B cell (primary cell): ENCODE data around the gene ANKLE1.

Source experiments
- CTCF ChIP-seq: fragments of 200-600 bp; IDR thresholded peaks from one replicate; pipeline ENCODE4 v1.8.0; 2022; ENCODE audit warnings: antibody characterized with exemption, mild to moderate bottlenecking
- EZH2 ChIP-seq: IDR thresholded peaks from 2 replicates; pipeline ENCODE4 v1.6.1; 2012; ENCODE audit warnings: borderline replicate concordance, low read depth, mild to moderate bottlenecking, moderate library complexity, low read length; ENCODE audit not compliant: insufficient read depth, poor library complexity, severe bottlenecking

GRCh38 chr19:17255150-17255621, 26.5 kb upstream of the ANKLE1 start:
- TF ChIP-seq CTCF (no peak), EZH2 (no peak)
